ENCODE measurements around the gene COG5. TPM values are rescaled to one million over a fixed set of nuclear protein-coding genes. Genes with fewer than 3 reads are reported as not detected.

The COG5 gene
- total RNA-seq, 1 donor from 2014 or later, result 39.6 TPM

DNA sequence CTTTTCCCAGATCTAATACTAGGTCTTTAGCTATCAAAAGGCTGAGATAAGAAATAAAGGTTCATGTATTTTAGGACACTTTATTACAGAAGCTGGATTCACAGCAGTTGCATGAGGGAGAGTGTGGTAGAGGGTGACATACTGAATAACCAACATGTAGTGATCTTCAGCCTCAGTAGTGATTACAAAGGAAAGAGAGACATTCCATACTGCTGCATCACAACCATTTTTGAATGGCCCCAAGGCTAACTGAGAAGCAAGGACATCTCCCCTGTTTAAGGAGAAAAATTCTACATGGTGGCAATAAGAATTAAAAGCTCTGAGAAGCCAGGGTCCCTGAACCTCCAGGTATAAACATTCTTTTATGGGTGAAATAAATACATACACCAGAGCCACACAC, 35.3 kb downstream of the COG5 start:
- TF ChIP-seq CTCF (IDR thresholded peaks at IDR 0.05), result no peak
- DNase-seq, result no peak

GRCh38 chr7:107527196-107527595, 36.5 kb downstream of the COG5 start:
- no peak for DNase-seq
- intact Hi-C loops (cut with DNase I), result no loop called here
- no peak for ATAC-seq
- no peak overlapping the region for H3K4me3 ChIP-seq
- no peaks in the 10 kb centered on the region for H3K9me3 ChIP-seq
- H3K4me1 ChIP-seq, result peaks cover 5% of the 10 kb centered on the region
- H3K27ac ChIP-seq, result no peak overlapping the region
- no peak for TF ChIP-seq CTCF (IDR thresholded peaks at IDR 0.05)
- H3K27me3 ChIP-seq, result no peaks in the 10 kb centered on the region
- peaks cover 14% of the 10 kb centered on the region for H3K36me3 ChIP-seq

More for the DNA sequence above, 35.3 kb downstream of the COG5 start:
- Histone ChIP-seq H3K27me3 (no peaks in the 10 kb centered on the region), H3K9me3 (no peaks in the 10 kb centered on the region), H3K27ac (no peak overlapping the region), H3K4me3 (no peak overlapping the region), H3K36me3 (peaks cover 14% of the 10 kb centered on the region), H3K4me1 (peaks cover 5% of the 10 kb centered on the region)
- no peak for ATAC-seq
- intact Hi-C loops (cut with DNase I), result no loop called here

DNA sequence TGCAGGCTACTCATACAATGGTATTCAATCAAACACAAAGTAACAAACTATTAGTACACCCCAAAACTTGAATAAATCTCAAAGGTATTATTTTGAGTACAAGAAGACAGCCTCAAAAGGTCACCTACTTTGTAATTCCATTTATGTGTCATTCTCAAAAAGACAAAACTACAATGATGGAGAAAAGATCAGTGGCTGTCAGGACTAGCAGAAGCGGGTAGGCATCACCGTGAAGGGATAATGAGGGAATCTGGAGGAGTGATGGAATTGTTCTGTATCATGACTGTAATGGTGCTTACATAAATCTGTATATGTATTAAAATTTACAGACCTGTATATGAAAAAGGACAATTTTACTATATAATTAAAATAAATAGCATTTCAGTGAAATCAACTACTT, 37.0 kb downstream of the COG5 start:
- intact Hi-C loops (cut with DNase I), result no loop called here
- DNase-seq (no peak), ATAC-seq (no peak)
- Histone ChIP-seq H3K27ac (no peak overlapping the region), H3K27me3 (no peaks in the 10 kb centered on the region), H3K4me3 (no peak overlapping the region), H3K4me1 (peaks cover 5% of the 10 kb centered on the region), H3K36me3 (peaks cover 14% of the 10 kb centered on the region), H3K9me3 (no peaks in the 10 kb centered on the region)
- TF ChIP-seq CTCF (IDR thresholded peaks at IDR 0.05), result no peak

DNA sequence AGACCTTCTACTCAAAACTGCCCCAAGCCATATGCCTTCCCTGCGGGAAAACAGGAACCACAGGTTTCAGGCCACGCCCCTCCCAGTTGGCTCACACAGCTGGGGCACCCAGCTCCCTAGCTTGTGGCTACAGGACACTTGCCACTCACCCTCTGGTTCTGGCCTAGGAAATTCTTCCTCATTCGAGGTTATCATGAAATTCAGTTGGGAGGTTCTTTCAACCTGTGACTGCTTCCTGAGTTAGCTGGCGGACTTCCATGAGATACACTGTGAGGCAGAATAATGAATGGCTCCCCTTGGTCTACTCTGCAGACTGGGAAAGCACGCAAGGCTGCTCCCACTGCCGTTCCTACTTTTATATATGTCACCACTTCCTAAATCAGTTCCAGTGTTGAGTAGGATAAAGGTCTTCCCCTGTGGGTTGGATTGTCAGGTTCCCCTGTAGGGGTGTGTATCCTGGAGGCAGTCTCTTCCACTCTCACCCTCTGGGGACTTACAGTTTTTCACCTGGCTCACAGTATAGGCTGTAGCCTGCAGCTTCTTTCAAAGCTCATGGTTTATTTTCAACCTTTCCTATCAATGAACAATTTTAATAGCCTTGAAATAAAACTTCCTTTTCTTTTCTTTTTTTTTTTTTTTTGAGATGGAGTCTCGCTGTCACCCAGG, 56.9 kb downstream of the COG5 start:
- intact Hi-C loops (cut with DNase I), result no loop called here

GRCh38 chr7:107505997-107506673, 57.6 kb downstream of the COG5 start:
- Histone ChIP-seq H3K9me3 (no peaks in the 10 kb centered on the region), H3K4me3 (no peak overlapping the region), H3K27me3 (no peaks in the 10 kb centered on the region), H3K27ac (no peak overlapping the region), H3K4me1 (peaks cover 10% of the 10 kb centered on the region), H3K36me3 (no peaks in the 10 kb centered on the region)
- ATAC-seq (peak; percentile 27), DNase-seq (no peak)
- intact Hi-C loops (cut with DNase I), result no loop called here
- no peak for TF ChIP-seq CTCF (IDR thresholded peaks at IDR 0.05)

More for the DNA sequence above, 56.9 kb downstream of the COG5 start:
- ATAC-seq (peak; percentile 98), DNase-seq (peak; percentile 87)
- no peak overlapping the region for H3K4me3 ChIP-seq
- no peaks in the 10 kb centered on the region for H3K36me3 ChIP-seq
- no peaks in the 10 kb centered on the region for H3K9me3 ChIP-seq
- peaks cover 10% of the 10 kb centered on the region for H3K4me1 ChIP-seq
- TF ChIP-seq CTCF (IDR thresholded peaks at IDR 0.05), result no peak
- no peaks in the 10 kb centered on the region for H3K27me3 ChIP-seq
- no peak overlapping the region for H3K27ac ChIP-seq
